KMS-11 (cell line): Measurements from ENCODE around the gene BCL2L13.

ENCODE experiments used
- H2AFZ ChIP-seq: fragments of 200-600 bp; sonication (generic); 2 replicates; pipeline ENCODE4 v1.6.1; 2016; ENCODE audit warnings: antibody characterized with exemption, mixed run types, low read depth
- H3K27ac ChIP-seq: fragments of 200-600 bp; sonication (generic); 2 replicates; pipeline ENCODE4 v1.6.1; 2016; ENCODE audit warnings: mild to moderate bottlenecking, mixed run types
- H3K27me3 ChIP-seq: fragments of 200-600 bp; sonication (generic); 2 replicates; pipeline ENCODE4 v1.6.1; 2017; ENCODE audit warnings: mild to moderate bottlenecking, low read depth, mixed run types, moderate library complexity; ENCODE audit not compliant: insufficient read depth
- H3K36me3 ChIP-seq: fragments of 200-600 bp; sonication (generic); 2 replicates; pipeline ENCODE4 v1.6.1; 2017; ENCODE audit warnings: mild to moderate bottlenecking, mixed run types; ENCODE audit not compliant: insufficient read depth
- H3K4me1 ChIP-seq: fragments of 200-600 bp; sonication (generic); 2 replicates; pipeline ENCODE4 v1.6.1; 2016; ENCODE audit warnings: mild to moderate bottlenecking, low read depth, mixed run types; ENCODE audit not compliant: poor library complexity, severe bottlenecking
- H3K4me2 ChIP-seq: fragments of 200-600 bp; sonication (generic); 2 replicates; pipeline ENCODE4 v1.7.0; 2016; ENCODE audit warnings: mild to moderate bottlenecking, mixed run types
- H3K4me3 ChIP-seq: fragments of 200-600 bp; sonication (generic); IDR thresholded peaks from 2 replicates; pipeline ENCODE4 v1.6.1; 2017; ENCODE audit warnings: low read depth, low read length, mixed read lengths; ENCODE audit not compliant: insufficient read depth
- H3K79me2 ChIP-seq: fragments of 200-600 bp; sonication (generic); 2 replicates; pipeline ENCODE4 v1.6.1; 2016; ENCODE audit warnings: low read depth, mixed run types; ENCODE audit not compliant: insufficient read depth
- H3K9ac ChIP-seq: fragments of 200-600 bp; sonication (generic); 2 replicates; pipeline ENCODE4 v1.6.1; 2016; ENCODE audit warnings: mild to moderate bottlenecking, mixed run types
- H4K20me1 ChIP-seq: fragments of 200-600 bp; sonication (generic); 2 replicates; pipeline ENCODE4 v1.6.1; 2016; ENCODE audit warnings: mild to moderate bottlenecking, mixed run types; ENCODE audit not compliant: insufficient read depth
- CTCF ChIP-seq: fragments of 200-600 bp; sonication (generic); conservative IDR thresholded peaks from 2 replicates; pipeline ENCODE4 v1.6.1; 2017; ENCODE audit warnings: low read depth, mild to moderate bottlenecking, antibody characterized with exemption, low read length, moderate library complexity, mixed read lengths

The BCL2L13 gene

DNA sequence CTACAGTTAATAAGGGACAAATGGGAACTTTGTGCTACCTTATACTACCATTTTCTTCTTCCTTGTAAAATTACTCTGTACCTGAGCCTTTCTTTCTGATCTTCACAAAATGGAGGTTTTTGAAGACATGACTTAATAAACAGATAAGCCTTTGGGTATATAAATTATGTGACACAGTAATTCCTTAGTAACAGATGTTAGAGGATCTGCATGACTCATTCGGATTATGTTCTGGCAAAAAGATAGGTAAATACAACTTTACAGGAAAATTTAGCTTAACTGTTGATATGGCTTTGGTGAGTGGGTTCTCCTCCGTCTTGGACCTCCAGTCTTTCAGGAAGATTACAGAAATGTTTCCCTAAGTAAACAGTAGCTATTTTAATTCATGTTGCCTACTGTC lies 73.9 kb downstream of the BCL2L13 start:
- H3K4me1 ChIP-seq: peaks cover 3% of the 10 kb centered on the region
- H3K36me3 ChIP-seq: no peaks in the 10 kb centered on the region; the same call in 1 of the 2 replicates
- H2AFZ ChIP-seq: no peak overlapping the region
- H4K20me1 ChIP-seq: no peaks in the 10 kb centered on the region
- no peak overlapping the region for H3K4me3 ChIP-seq
- no peaks in the 10 kb centered on the region for H3K79me2 ChIP-seq
- no peak overlapping the region for H3K9ac ChIP-seq
- no peaks in the 10 kb centered on the region for H3K27me3 ChIP-seq
- no peak for TF ChIP-seq CTCF
- H3K27ac ChIP-seq: no peak overlapping the region
- H3K4me2 ChIP-seq: no peak overlapping the region

DNA sequence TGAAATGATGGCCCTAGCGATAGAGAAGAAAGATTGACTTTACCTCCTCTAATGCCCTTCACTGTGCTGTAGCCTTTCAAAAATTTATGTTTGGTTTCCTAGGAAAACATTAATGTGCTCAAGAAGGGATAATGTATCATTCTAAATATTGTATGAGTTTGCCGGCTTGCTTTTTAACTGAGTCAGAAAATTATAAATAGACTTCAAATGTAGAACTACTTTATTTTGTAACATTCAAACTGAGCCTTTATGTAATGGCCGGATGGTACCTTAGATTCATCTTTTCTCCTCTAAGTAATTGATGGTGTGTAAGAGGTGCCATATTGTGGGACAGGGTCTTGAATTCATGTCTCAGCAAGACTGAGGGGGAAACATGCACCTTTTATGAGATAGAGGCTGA lies 78.0 kb downstream of the BCL2L13 start:
- Histone ChIP-seq H4K20me1 (no peaks in the 10 kb centered on the region), H3K9ac (no peak overlapping the region), H3K79me2 (no peaks in the 10 kb centered on the region), H3K27me3 (no peaks in the 10 kb centered on the region), H3K4me1 (peaks cover 3% of the 10 kb centered on the region), H3K27ac (no peak overlapping the region), H3K36me3 (no peaks in the 10 kb centered on the region), H2AFZ (no peak overlapping the region), H3K4me3 (no peak overlapping the region), H3K4me2 (no peak overlapping the region)
- no peak for TF ChIP-seq CTCF

- no peaks in the 10 kb centered on the region for H4K20me1 ChIP-seq
- H3K27ac ChIP-seq: no peak overlapping the region
- no peak overlapping the region for H3K4me3 ChIP-seq
- H3K36me3 ChIP-seq: no peaks in the 10 kb centered on the region
- H3K4me2 ChIP-seq: no peak overlapping the region
- no peak overlapping the region for H3K9ac ChIP-seq
- H3K4me1 ChIP-seq: peaks cover 3% of the 10 kb centered on the region
- no peaks in the 10 kb centered on the region for H3K79me2 ChIP-seq
- TF ChIP-seq CTCF: no peak
- H3K27me3 ChIP-seq: no peaks in the 10 kb centered on the region
- no peak overlapping the region for H2AFZ ChIP-seq
Measured at GRCh38 chr22:17717708-17718107, 79.2 kb downstream of the BCL2L13 start.

DNA sequence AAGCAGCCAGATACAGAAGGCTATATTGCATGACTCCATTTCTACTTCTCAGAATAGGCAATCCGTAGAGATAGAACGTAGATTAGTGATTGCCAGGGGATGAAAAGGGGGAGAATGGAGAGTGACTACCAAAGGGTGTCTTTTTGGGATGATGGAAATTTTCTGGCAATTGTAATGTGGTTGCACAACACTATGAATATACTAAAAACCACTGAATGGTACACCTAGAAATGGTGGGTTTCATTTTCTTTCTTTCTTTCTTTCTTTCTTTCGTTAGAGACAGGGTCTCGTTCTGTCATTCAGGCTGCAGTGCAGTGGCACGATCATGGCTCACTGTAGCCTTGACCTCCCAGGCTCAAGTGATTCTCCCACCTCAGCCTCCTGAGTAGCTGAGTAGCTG lies 81.4 kb downstream of the BCL2L13 start:
- Histone ChIP-seq H4K20me1 (no peaks in the 10 kb centered on the region), H3K27me3 (no peaks in the 10 kb centered on the region), H3K4me2 (no peak overlapping the region), H2AFZ (no peak overlapping the region), H3K79me2 (no peaks in the 10 kb centered on the region), H3K9ac (no peak overlapping the region), H3K36me3 (no peaks in the 10 kb centered on the region), H3K27ac (no peak overlapping the region), H3K4me1 (peaks cover 3% of the 10 kb centered on the region), H3K4me3 (no peak overlapping the region)
- TF ChIP-seq CTCF: no peak
